ENCODE results near the gene TMEM255A.

GRCh38 chrX:120334151-120334550 is 22.9 kb upstream of the TMEM255A start:
- TF ChIP-seq CTCF (IDR thresholded peaks at IDR 0.05) (no peak), EZH2phosphoT487 (IDR thresholded peaks at IDR 0.05) (no peak)

All from neural progenitor cell (in vitro differentiated cells).